ENCODE results near the gene POFUT1. TPM values are rescaled to one million over a fixed set of nuclear protein-coding genes. Genes with fewer than 3 reads are reported as not detected.
A peak's percentile ranks its signal among the peaks of the same experiment; 100 is the strongest.
"Not testable (repeated sequence)": the region's sequence is repeated elsewhere in the genome, so short reads cannot be mapped to it uniquely, and the experiment has no call there.

POFUT1 gene
- total RNA-seq, result 34.7 TPM
- 28.4 TPM for polyA plus RNA-seq

- H3K4me3 ChIP-seq (ENCODE audit: low read depth, low read length), result peak within 1 kb of the TSS; percentile 97
- peaks cover 2% of the 10 kb centered on the region for H3K4me1 ChIP-seq (ENCODE audit: insufficient read depth)
- DNase-seq (ENCODE audit: extremely low spot score), result peak; percentile 42
- peak within 1 kb of the TSS; percentile 83 for H3K27ac ChIP-seq (ENCODE audit: low read depth)
- no peaks in the 10 kb centered on the region for H3K36me3 ChIP-seq (ENCODE audit: insufficient read depth)
- 1% methylated on average over 74 of the region's 74 CpGs for WGBS
Observed at GRCh38 chr20:32207626-32208498, at the start of gene POFUT1, which contains the start of gene PLAGL2. Gene POFUT1 (plus strand): TSS chr20:32207880. CDS start chr20:32207942, 62 bp downstream. Gene PLAGL2 (minus strand): TSS chr20:32207743. CDS start chr20:32202178, 5,565 bp downstream.

GRCh38 chr20:32158351-32158750 lies 49.3 kb upstream of the POFUT1 start:
- H3K27ac ChIP-seq (ENCODE audit: low read depth), result no peak overlapping the region
- H3K4me1 ChIP-seq (ENCODE audit: insufficient read depth), result no peaks in the 10 kb centered on the region
- no peak for DNase-seq (ENCODE audit: extremely low spot score)
- H3K4me3 ChIP-seq (ENCODE audit: low read depth, low read length), result no peak overlapping the region
- 96% methylated on average over 11 of the region's 11 CpGs for WGBS
- peaks cover 5% of the 10 kb centered on the region for H3K36me3 ChIP-seq (ENCODE audit: insufficient read depth)

- no peak overlapping the region for H3K4me3 ChIP-seq (ENCODE audit: low read depth, low read length)
- peaks cover 5% of the 10 kb centered on the region for H3K36me3 ChIP-seq (ENCODE audit: insufficient read depth)
- no peak overlapping the region for H3K27ac ChIP-seq (ENCODE audit: low read depth)
- no peaks in the 10 kb centered on the region for H3K4me1 ChIP-seq (ENCODE audit: insufficient read depth)
- DNase-seq (ENCODE audit: extremely low spot score), result no peak
- 96% methylated on average over 4 of the region's 4 CpGs for WGBS
Observed at GRCh38 chr20:32158943-32159660, 48.6 kb upstream of the POFUT1 start.

- 92% methylated on average over 5 of the region's 5 CpGs for WGBS
- Histone ChIP-seq H3K36me3 (ENCODE audit: insufficient read depth) (peaks cover 5% of the 10 kb centered on the region), H3K27ac (ENCODE audit: low read depth) (no peak overlapping the region), H3K4me1 (ENCODE audit: insufficient read depth) (no peaks in the 10 kb centered on the region), H3K4me3 (ENCODE audit: low read depth, low read length) (no peak overlapping the region)
- DNase-seq (ENCODE audit: extremely low spot score), result no peak
Observed at GRCh38 chr20:32159766-32160221, 47.9 kb upstream of the POFUT1 start.

- Histone ChIP-seq H3K4me1 (ENCODE audit: insufficient read depth) (no peaks in the 10 kb centered on the region), H3K27ac (ENCODE audit: low read depth) (no peak overlapping the region), H3K4me3 (ENCODE audit: low read depth, low read length) (no peak overlapping the region), H3K36me3 (ENCODE audit: insufficient read depth) (peaks cover 5% of the 10 kb centered on the region)
- 94% methylated on average over 5 of the region's 5 CpGs for WGBS
- no peak for DNase-seq (ENCODE audit: extremely low spot score)
Observed at GRCh38 chr20:32160341-32160740, 47.3 kb upstream of the POFUT1 start.

- 53% methylated on average over 3 of the region's 3 CpGs for WGBS
- Histone ChIP-seq H3K4me1 (ENCODE audit: insufficient read depth) (no peaks in the 10 kb centered on the region), H3K36me3 (ENCODE audit: insufficient read depth) (peaks cover 5% of the 10 kb centered on the region), H3K27ac (ENCODE audit: low read depth) (no peak overlapping the region), H3K4me3 (ENCODE audit: low read depth, low read length) (no peak overlapping the region)
- no peak for DNase-seq (ENCODE audit: extremely low spot score)
Observed at GRCh38 chr20:32162351-32162750, 45.3 kb upstream of the POFUT1 start.

- Histone ChIP-seq H3K36me3 (ENCODE audit: insufficient read depth) (peaks cover 4% of the 10 kb centered on the region), H3K27ac (ENCODE audit: low read depth) (no peak overlapping the region), H3K4me3 (ENCODE audit: low read depth, low read length) (no peak overlapping the region), H3K4me1 (ENCODE audit: insufficient read depth) (no peaks in the 10 kb centered on the region)
- 83% methylated on average over 5 of the region's 5 CpGs for WGBS
- DNase-seq (ENCODE audit: extremely low spot score), result no peak
Observed at GRCh38 chr20:32163951-32164350, 43.7 kb upstream of the POFUT1 start.

GRCh38 chr20:32164984-32165735 lies 42.5 kb upstream of the POFUT1 start:
- Histone ChIP-seq H3K27ac (ENCODE audit: low read depth) (no peak overlapping the region), H3K4me1 (ENCODE audit: insufficient read depth) (no peaks in the 10 kb centered on the region), H3K36me3 (ENCODE audit: insufficient read depth) (no peaks in the 10 kb centered on the region), H3K4me3 (ENCODE audit: low read depth, low read length) (no peak overlapping the region)
- 83% methylated on average over 21 of the region's 21 CpGs for WGBS
- no peak for DNase-seq (ENCODE audit: extremely low spot score)

- 79% methylated on average over 8 of the region's 8 CpGs for WGBS
- Histone ChIP-seq H3K4me1 (ENCODE audit: insufficient read depth) (no peaks in the 10 kb centered on the region), H3K27ac (ENCODE audit: low read depth) (no peak overlapping the region), H3K4me3 (ENCODE audit: low read depth, low read length) (no peak overlapping the region), H3K36me3 (ENCODE audit: insufficient read depth) (no peaks in the 10 kb centered on the region)
- no peak for DNase-seq (ENCODE audit: extremely low spot score)
Observed at GRCh38 chr20:32165836-32166545, 41.7 kb upstream of the POFUT1 start.

GRCh38 chr20:32167552-32167951 lies 40.1 kb upstream of the POFUT1 start:
- H3K4me3 ChIP-seq (ENCODE audit: low read depth, low read length), result no peak overlapping the region
- H3K27ac ChIP-seq (ENCODE audit: low read depth), result no peak overlapping the region
- no peaks in the 10 kb centered on the region for H3K4me1 ChIP-seq (ENCODE audit: insufficient read depth)
- no peaks in the 10 kb centered on the region for H3K36me3 ChIP-seq (ENCODE audit: insufficient read depth)
- WGBS, result 95% methylated on average over 4 of the region's 4 CpGs
- no peak for DNase-seq (ENCODE audit: extremely low spot score)

GRCh38 chr20:32168184-32168910 lies 39.3 kb upstream of the POFUT1 start:
- Histone ChIP-seq H3K4me3 (ENCODE audit: low read depth, low read length) (no peak overlapping the region), H3K36me3 (ENCODE audit: insufficient read depth) (no peaks in the 10 kb centered on the region), H3K4me1 (ENCODE audit: insufficient read depth) (no peaks in the 10 kb centered on the region), H3K27ac (ENCODE audit: low read depth) (no peak overlapping the region)
- DNase-seq (ENCODE audit: extremely low spot score), result no peak
- WGBS, result 62% methylated on average over 2 of the region's 2 CpGs

- not testable (repeated sequence) for H3K4me1 ChIP-seq (ENCODE audit: insufficient read depth); H3K36me3 ChIP-seq (ENCODE audit: insufficient read depth); DNase-seq (ENCODE audit: extremely low spot score); H3K4me3 ChIP-seq (ENCODE audit: low read depth, low read length); H3K27ac ChIP-seq (ENCODE audit: low read depth)
- WGBS, result 94% methylated on average over 7 of the region's 7 CpGs
Observed at GRCh38 chr20:32177696-32178095, 30.0 kb upstream of the POFUT1 start.

All from urinary bladder (tissue), 4 donors.